ENCODE data around the gene TRIM32. TPM values are rescaled to one million over a fixed set of nuclear protein-coding genes. Genes with fewer than 3 reads are reported as not detected.

Gene TRIM32
- polyA plus RNA-seq, 1 of the 3 experiments (the other 2 are of a cell fraction): 10.2 TPM

DNA sequence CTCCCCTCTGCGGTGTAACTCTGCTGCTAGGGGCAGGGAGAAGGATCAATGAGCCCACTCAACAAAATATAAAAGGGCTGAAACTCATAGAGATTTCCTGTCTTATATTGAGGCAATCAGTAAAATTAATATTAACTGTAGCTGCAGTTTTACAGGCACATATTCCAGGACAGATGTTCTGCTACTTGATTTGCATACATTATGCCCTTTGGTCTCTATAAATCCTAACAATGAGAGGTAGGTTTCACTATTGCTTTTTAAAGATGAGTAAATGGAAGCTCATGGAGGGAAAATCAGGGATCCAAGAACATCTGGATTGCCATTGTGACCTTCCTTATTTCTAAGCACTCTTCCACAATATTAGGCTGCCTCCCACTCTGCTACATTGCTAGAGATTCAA lies 23.5 kb upstream of the TRIM32 start:
- Histone ChIP-seq H3K9me2 (no peaks in the 10 kb centered on the region), H3K4me1 (ENCODE audit: control insufficient read depth in 1 of 2, insufficient read depth in 2 of 2, low read depth in 1 of 2, low read length in 1 of 2) (no peaks in the 10 kb centered on the region; a peak in 1 of 4 replicates), H3K27me3 (ENCODE audit: insufficient read depth) (no peaks in the 10 kb centered on the region), H3K9ac (no peak overlapping the region), H3K79me2 (ENCODE audit: insufficient read depth) (no peaks in the 10 kb centered on the region), H4K20me1 (ENCODE audit: insufficient read depth) (no peaks in the 10 kb centered on the region), H3K9me3 (no peaks in the 10 kb centered on the region), H2AFZ (ENCODE audit: low read depth) (no peak overlapping the region), H3F3A (replicated peaks; ENCODE audit: insufficient read depth) (no peaks in the 10 kb centered on the region), H3K4me2 (no peak overlapping the region), H3K27ac (ENCODE audit: low read depth in 2 of 2, low read length in 1 of 2) (no peak overlapping the region), H3K4me3 (ENCODE audit: low read depth in 2 of 2, low read length in 1 of 2) (no peak overlapping the region), H3K36me3 (replicated peaks in 1 of 2; ENCODE audit: control insufficient read depth in 1 of 2, insufficient read depth in 2 of 2, low read length in 1 of 2) (no peaks in the 10 kb centered on the region)
- ChIA-PET POLR2A (no interaction called here), CTCF (interaction anchor here (1.1 to 4.9 kb wide), 3 partner anchors 496 to 1070 kb away, joined by 3 to 23 read pairs (median 9); no protein-coding TSS in a partner anchor)
- WGBS (ENCODE audit: low lambda C conversion rate): 94% methylated on average over 1 of the region's 1 CpG
- TF ChIP-seq, protein P1, sequence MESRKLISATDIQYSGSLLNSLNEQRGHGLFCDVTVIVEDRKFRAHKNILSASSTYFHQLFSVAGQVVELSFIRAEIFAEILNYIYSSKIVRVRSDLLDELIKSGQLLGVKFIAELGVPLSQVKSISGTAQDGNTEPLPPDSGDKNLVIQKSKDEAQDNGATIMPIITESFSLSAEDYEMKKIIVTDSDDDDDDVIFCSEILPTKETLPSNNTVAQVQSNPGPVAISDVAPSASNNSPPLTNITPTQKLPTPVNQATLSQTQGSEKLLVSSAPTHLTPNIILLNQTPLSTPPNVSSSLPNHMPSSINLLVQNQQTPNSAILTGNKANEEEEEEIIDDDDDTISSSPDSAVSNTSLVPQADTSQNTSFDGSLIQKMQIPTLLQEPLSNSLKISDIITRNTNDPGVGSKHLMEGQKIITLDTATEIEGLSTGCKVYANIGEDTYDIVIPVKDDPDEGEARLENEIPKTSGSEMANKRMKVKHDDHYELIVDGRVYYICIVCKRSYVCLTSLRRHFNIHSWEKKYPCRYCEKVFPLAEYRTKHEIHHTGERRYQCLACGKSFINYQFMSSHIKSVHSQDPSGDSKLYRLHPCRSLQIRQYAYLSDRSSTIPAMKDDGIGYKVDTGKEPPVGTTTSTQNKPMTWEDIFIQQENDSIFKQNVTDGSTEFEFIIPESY (IDR thresholded peaks at IDR 0.05; ENCODE audit: borderline replicate concordance, low read depth): no peak
- TF ChIP-seq RCOR1 (IDR thresholded peaks at IDR 0.05; ENCODE audit: low read length): no peak
- no peak for TF ChIP-seq JUND (IDR thresholded peaks at IDR 0.05)
- TF ChIP-seq, protein P2, sequence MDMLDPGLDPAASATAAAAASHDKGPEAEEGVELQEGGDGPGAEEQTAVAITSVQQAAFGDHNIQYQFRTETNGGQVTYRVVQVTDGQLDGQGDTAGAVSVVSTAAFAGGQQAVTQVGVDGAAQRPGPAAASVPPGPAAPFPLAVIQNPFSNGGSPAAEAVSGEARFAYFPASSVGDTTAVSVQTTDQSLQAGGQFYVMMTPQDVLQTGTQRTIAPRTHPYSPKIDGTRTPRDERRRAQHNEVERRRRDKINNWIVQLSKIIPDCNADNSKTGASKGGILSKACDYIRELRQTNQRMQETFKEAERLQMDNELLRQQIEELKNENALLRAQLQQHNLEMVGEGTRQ (IDR thresholded peaks at IDR 0.05; ENCODE audit: borderline replicate concordance, low read depth, low read length): no peak
- no peak for TF ChIP-seq FOSL2 (IDR thresholded peaks at IDR 0.05; ENCODE audit: borderline replicate concordance, low read depth)
- TF ChIP-seq, protein P3, sequence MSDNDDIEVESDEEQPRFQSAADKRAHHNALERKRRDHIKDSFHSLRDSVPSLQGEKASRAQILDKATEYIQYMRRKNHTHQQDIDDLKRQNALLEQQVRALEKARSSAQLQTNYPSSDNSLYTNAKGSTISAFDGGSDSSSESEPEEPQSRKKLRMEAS (IDR thresholded peaks at IDR 0.05; ENCODE audit: low read depth): no peak
- TF ChIP-seq GATA2 (CRISPR knock-in tag; IDR thresholded peaks at IDR 0.05): no peak
- TF ChIP-seq YY1 (IDR thresholded peaks at IDR 0.05; ENCODE audit: low read depth): no peak
- TF ChIP-seq, protein P4, sequence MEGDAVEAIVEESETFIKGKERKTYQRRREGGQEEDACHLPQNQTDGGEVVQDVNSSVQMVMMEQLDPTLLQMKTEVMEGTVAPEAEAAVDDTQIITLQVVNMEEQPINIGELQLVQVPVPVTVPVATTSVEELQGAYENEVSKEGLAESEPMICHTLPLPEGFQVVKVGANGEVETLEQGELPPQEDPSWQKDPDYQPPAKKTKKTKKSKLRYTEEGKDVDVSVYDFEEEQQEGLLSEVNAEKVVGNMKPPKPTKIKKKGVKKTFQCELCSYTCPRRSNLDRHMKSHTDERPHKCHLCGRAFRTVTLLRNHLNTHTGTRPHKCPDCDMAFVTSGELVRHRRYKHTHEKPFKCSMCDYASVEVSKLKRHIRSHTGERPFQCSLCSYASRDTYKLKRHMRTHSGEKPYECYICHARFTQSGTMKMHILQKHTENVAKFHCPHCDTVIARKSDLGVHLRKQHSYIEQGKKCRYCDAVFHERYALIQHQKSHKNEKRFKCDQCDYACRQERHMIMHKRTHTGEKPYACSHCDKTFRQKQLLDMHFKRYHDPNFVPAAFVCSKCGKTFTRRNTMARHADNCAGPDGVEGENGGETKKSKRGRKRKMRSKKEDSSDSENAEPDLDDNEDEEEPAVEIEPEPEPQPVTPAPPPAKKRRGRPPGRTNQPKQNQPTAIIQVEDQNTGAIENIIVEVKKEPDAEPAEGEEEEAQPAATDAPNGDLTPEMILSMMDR (IDR thresholded peaks at IDR 0.05): no peak
- TF ChIP-seq, protein P5, sequence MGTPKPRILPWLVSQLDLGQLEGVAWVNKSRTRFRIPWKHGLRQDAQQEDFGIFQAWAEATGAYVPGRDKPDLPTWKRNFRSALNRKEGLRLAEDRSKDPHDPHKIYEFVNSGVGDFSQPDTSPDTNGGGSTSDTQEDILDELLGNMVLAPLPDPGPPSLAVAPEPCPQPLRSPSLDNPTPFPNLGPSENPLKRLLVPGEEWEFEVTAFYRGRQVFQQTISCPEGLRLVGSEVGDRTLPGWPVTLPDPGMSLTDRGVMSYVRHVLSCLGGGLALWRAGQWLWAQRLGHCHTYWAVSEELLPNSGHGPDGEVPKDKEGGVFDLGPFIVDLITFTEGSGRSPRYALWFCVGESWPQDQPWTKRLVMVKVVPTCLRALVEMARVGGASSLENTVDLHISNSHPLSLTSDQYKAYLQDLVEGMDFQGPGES (IDR thresholded peaks at IDR 0.05; ENCODE audit: low read depth, low read length): no peak
- TF ChIP-seq, protein P6, sequence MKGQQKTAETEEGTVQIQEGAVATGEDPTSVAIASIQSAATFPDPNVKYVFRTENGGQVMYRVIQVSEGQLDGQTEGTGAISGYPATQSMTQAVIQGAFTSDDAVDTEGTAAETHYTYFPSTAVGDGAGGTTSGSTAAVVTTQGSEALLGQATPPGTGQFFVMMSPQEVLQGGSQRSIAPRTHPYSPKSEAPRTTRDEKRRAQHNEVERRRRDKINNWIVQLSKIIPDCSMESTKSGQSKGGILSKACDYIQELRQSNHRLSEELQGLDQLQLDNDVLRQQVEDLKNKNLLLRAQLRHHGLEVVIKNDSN (IDR thresholded peaks at IDR 0.05; ENCODE audit: borderline replicate concordance, low read depth): no peak
- no peak for TF ChIP-seq NFIC (IDR thresholded peaks at IDR 0.05; ENCODE audit: borderline replicate concordance)
- no peak for TF ChIP-seq TCF12 (IDR thresholded peaks at IDR 0.05)
- no peak for DNase-seq
